Activated T-cell treated with anti-CD3 and anti-CD28 coated beads, Interleukin-2, amount 50 U/mL, for 48 hours (primary cell): ENCODE data around the gene NLRP10.
"Not testable (repeated sequence)": the region's sequence is repeated elsewhere in the genome, so short reads cannot be mapped to it uniquely, and the experiment has no call there.

Experiments used
- DNase-seq, 2 experiments: peaks; one replicate each; pipeline ENCODE4 v3.0.0-alpha.2; 2020

Gene NLRP10

GRCh38 chr11:7965386-7965785, at the start of gene NLRP10:
Gene NLRP10 (minus strand): TSS chr11:7965447. CDS start chr11:7963495, 1,952 bp downstream.
- no peak for DNase-seq

DNA sequence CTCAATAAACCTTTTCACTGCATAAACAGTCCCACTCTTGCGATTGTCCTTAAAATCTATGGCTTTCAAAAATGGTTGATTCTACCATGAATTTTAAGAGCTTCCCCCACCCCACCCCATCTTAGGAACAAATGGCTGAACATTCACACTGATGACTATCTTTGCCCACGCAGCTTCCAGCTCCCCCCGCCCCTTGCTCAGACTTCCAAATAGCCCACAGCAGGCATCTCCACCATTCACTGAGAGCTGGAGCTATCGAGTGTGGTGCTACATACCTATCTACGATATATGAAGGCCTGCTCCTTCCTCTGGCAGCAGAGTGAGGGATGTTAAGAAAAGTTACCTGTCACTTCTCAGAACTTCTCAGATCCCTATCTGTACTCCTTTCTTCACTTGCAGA, 48.6 kb upstream of the NLRP10 start:
- DNase-seq, result no peak

DNA sequence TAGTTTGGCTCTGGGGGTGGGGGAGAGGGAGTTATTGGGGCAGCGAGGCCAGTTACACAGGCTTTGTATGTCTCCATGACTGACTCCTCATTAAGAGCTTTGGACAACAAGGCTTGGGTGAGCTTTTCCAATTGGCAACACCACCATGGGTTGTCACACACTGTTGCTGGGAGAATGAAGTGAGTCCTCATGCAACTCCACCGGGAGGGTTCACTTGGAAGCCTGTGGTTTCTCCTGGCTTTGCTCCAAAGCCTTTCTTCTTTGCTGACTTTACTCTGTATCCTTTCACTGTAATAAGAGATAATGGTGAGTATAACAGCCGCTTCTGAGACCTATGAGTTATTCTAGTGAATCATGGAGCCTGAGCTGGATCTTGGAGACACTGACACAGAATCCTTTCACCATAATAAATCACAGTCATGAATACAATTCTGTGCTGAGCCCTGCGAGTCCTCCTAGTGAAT, 46.8 kb upstream of the NLRP10 start:
- DNase-seq, result no peak

DNA sequence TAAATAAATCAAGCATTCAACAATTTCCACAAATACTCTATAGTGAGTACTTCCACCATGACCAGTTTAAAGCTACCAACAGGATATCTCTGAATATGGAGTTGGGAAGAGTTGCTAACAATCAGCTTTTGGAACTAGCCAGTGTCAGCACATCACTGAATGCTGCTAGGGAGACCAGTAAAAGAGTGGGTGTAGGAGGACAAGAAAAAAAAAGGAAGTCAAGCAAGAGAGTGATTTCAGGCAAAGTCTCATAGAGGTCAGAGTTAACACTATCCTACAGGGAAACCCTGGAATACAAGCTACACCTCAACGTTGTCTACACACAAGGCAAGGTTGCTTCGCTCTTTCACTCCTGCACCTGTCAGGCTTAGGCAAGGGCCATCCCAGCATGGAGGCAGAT, 46.1 kb upstream of the NLRP10 start:
- DNase-seq, result no peak

DNA sequence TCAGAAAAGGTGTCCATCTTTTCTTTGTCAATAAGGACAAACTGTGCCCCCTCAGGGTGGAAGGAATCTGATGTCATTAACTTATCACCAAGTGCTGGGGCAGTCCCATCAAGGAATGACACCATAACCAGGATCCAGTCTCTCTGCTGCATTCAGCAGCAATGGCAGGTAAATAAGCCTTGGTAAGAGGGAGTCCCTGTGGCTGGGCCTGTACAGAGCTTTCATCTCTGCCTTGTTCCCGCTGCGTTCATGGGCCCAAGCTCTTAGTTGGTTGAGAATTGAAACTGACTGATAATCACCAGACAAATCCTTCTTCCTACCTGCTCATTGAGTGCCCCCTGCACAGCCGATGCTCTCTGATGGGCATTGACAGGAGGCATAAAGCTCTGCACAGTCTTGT, 44.6 kb upstream of the NLRP10 start:
- DNase-seq, result no peak

GRCh38 chr11:8008212-8008611, 43.0 kb upstream of the NLRP10 start:
- no peak for DNase-seq

DNA sequence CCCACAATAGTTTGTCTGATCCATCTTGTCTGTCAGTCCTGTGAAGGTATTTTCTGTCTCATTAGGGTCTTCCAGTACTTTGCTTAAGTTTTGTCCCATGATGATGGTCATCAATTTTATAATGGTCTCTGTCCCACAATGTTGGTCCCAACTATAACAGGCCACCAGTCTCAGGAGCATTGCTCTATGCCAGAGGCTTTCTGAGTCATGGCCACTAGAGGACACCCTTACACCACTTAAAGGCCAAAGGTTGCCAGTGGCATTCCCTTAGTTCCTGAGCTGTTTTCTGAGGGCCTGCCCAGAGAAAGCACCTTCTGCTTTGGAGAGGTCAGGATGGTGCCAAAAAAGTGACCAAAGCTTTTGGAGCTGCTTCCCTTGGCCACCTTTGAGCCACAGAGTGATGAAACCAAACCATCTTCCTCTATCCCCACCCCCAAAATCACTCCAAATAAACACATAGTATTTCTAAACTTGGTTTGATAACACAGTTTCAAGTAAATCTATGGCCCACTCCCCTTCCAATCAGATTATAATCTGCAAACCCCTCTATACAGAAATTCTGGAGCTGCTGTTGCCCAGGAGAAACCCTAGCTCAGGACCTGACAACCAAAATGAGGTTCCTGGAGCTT, 41.2 kb upstream of the NLRP10 start:
- DNase-seq, result peak; percentile 53 to 59

DNA sequence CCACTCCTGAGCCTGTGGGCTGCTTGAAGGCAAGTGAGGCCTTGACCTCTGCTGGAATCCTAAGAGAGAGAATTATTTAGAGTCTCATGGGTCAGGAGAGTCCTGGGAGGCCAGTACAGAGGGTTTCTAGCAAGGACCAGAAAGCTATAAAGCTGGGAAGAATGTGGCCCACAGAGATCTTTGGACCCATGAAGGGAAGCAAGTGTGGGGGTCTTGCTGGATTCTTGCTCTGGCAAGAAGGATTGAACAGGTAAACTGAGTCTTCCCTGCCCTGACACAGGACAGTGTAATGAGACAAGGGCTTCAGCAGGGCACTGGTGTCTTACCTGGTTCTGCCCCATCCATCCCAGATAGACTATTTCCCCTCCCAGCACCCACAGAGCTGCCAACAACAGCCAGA, 40.3 kb upstream of the NLRP10 start:
- DNase-seq, result no peak

DNA sequence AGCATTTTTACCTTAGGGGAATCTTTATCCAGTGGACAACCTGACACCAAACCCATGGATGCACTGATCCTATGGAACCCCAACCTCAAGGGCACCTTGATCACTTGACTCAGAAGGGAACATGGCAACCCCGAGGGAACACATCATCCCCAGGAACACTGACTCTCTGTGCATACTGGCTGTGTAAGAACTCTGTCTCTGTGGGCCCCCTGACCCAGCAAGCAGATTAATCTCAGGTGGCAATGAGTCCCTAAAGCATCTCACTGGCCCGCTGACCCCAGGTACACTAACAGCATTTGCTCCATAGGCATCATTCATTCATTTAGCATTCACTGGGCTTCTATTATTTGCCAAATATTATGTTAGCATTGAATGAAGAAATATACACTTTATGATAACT, 38.8 kb upstream of the NLRP10 start:
- DNase-seq, result no peak

DNA sequence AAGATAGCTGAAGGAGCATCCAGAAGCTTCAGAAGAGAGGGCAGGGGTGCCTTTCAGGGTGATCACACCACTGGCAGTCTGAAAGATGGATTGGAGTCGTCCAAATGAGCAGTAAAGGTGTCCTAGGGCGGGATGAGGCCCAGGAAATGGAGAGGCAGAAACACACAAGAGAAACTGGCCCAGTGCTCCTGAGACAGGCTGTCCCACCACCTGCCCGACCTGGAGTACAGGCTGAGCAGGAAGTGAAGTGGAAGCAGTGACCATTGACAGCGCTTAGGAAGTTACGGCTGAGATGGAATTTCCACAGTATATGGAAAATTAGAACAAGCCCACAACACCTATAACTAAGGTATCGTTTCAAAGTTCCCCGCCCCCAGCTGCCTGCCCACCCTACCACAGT, 37.9 kb upstream of the NLRP10 start:
- DNase-seq, result no peak

DNA sequence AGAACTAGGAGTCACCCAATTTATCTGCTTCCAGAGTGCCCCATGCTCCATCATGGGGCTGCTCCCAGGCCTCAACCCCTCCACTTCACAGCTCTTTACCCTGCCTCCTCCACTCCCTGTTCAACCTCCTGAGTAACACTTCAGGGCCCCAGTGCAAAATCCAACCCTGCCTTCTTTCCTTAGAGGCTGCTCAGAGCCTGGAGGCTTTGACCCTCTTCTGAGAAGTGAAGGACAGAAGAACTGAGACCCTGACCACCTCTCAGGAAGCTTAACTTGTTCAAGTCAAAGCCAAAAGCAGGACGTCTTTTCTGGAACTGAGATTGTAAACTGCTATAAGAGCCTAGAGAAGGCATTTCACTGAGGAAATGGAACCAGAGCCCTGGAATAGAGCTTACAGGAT, 37.4 kb upstream of the NLRP10 start:
- no peak for DNase-seq

- no peak for DNase-seq
Observed at GRCh38 chr11:8000390-8000789, 35.1 kb upstream of the NLRP10 start.

DNA sequence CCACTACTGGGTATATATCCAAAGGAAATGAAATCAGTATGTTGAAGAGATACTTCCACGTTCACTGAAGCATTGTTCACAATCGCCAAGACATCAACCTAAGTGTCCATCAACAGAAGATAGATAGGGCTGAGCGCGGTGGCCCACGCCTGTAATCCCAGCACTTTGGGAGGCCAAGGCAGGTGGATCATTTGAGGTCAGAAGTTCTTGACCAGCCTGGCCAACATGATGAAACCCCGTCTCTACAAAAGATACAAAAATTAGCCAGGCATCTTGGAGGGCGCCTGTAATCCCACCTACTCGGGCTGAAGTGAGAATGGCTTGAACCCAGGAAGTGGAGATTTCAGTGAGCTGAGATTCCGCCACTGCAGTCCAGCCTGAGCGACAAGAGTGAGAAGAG, 34.5 kb upstream of the NLRP10 start:
- no peak for DNase-seq

GRCh38 chr11:7994581-7995278, 29.5 kb upstream of the NLRP10 start:
- DNase-seq, result no peak

- not testable (repeated sequence) for DNase-seq
Observed at GRCh38 chr11:7987560-7987883, 22.3 kb upstream of the NLRP10 start.

- DNase-seq, result peak; percentile 87 to 90
Observed at GRCh38 chr11:7986768-7987559, 21.7 kb upstream of the NLRP10 start, which contains the start of gene EIF3F. Gene EIF3F (plus strand): TSS chr11:7987337. CDS start chr11:7987353, 16 bp downstream.

GRCh38 chr11:7983832-7984590, 18.8 kb upstream of the NLRP10 start:
- DNase-seq, result no peak

DNA sequence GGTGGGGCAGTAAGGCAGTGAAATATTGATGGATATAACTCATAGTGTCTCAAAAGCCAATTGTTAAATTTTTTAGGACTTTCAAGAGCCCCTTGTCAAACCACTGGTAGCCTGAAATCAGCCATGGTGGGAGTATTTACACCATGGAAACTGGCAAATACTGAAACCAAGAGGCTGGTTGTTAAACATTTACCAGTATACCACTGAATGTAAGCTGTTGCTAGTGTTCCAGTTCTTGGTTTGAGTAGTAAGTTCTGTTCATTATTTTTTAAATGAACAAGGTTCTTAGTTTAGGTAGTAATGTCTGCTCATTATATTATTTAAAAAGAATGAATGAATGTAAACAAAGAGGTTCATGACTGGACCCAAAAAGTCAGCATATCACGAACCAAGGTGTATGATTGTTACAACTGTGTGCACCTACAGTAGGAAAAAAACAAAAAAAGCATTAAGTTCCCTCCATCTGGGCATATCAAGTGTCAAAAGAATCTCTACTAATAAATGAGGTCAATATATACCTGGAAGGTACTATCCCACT, 17.4 kb upstream of the NLRP10 start:
- DNase-seq, result no peak

DNA sequence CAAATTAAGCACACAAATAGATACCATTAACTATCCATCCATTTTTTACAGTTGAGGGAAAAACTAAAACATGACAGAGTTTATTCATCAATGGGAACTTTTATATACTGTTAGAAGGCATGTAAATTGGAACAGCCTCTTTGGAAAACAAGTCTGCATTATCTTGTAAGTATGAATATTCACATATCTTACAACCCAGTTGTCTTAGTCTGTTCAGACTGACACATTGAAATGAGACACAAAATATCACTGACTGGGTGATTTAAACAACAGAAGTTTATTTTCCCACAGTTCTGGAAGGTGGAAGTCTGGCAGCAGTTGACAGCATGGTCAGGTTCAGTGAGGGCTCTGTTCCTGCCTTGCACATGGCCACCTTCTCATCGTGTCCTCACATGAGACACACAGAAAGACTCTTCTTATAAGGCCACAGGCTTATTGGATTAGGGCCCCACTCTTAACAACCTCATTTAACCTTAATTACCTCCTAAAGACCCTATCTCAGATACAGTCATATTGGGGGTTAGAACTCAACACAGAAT, 16.4 kb upstream of the NLRP10 start:
- DNase-seq, result no peak

- no peak for DNase-seq
Observed at GRCh38 chr11:7977232-7977917, 12.1 kb upstream of the NLRP10 start.

GRCh38 chr11:7974668-7975067, 9.4 kb upstream of the NLRP10 start:
- DNase-seq, result no peak

- no peak for DNase-seq
Observed at GRCh38 chr11:7973011-7973410, 7.8 kb upstream of the NLRP10 start.
